GM23338 (cell line): ENCODE results near the gene GNA12. TPM values are rescaled to one million over a fixed set of nuclear protein-coding genes. Genes with fewer than 3 reads are reported as not detected.
A peak's percentile ranks its signal among the peaks of the same experiment; 100 is the strongest.

Experiments
- ATAC-seq: fragments of 200-7000 bp; cut with Tn5 transposase; 3 replicates; pipeline ENCODE4 v1.9.1; 2020
- DNase-seq: peaks from one replicate; pipeline ENCODE4 v3.0.0-alpha.2; 2015; ENCODE audit warnings: low spot score
- H2AFZ ChIP-seq: fragments of 200-600 bp; sonication (generic); 2 replicates; pipeline ENCODE4 v1.8.0; 2016; ENCODE audit warnings: antibody characterized with exemption, mild to moderate bottlenecking, moderate library complexity
- H3F3A ChIP-seq: fragments of 200-600 bp; sonication (generic); replicated peaks from 2 replicates; pipeline ENCODE4 v1.8.0; 2017; ENCODE audit warnings: antibody characterized with exemption, mixed run types, low read depth
- H3K27ac ChIP-seq: fragments of 200-600 bp; sonication (generic); 2 replicates; pipeline ENCODE4 v1.6.1; 2016; ENCODE audit warnings: low read depth
- H3K27me3 ChIP-seq: fragments of 200-600 bp; sonication (generic); 2 replicates; pipeline ENCODE4 v1.8.0; 2016; ENCODE audit warnings: mild to moderate bottlenecking, mixed run types, moderate library complexity; ENCODE audit not compliant: insufficient read depth
- H3K36me3 ChIP-seq: fragments of 200-600 bp; sonication (generic); 2 replicates; pipeline ENCODE4 v1.8.0; 2016; ENCODE audit warnings: mild to moderate bottlenecking; ENCODE audit not compliant: insufficient read depth
- H3K4me1 ChIP-seq: fragments of 200-600 bp; sonication (generic); 2 replicates; pipeline ENCODE4 v1.8.0; 2016; ENCODE audit warnings: mild to moderate bottlenecking, moderate library complexity; ENCODE audit not compliant: insufficient read depth
- H3K4me2 ChIP-seq: fragments of 200-600 bp; sonication (generic); 2 replicates; pipeline ENCODE4 v1.7.1; 2017; ENCODE audit warnings: mixed run types
- H3K4me3 ChIP-seq: fragments of 200-600 bp; sonication (generic); 2 replicates; pipeline ENCODE4 v1.6.1; 2016; ENCODE audit warnings: mixed run types
- H3K79me2 ChIP-seq: fragments of 200-600 bp; sonication (generic); replicated peaks from 2 replicates; pipeline ENCODE4 v1.8.0; 2017; ENCODE audit warnings: mild to moderate bottlenecking; ENCODE audit not compliant: insufficient read depth
- H3K9me2 ChIP-seq: fragments of 200-600 bp; sonication (generic); 2 replicates; pipeline ENCODE4 v1.8.0; 2017; ENCODE audit not compliant: insufficient read depth
- H4K20me1 ChIP-seq: fragments of 200-600 bp; sonication (generic); replicated peaks from 2 replicates; pipeline ENCODE4 v1.8.0; 2017; ENCODE audit warnings: mild to moderate bottlenecking; ENCODE audit not compliant: insufficient read depth
- H3K27ac Mint-ChIP-seq: 2 replicates; pipeline ENCODE4 v1.8.0; 2020; ENCODE audit warnings: inconsistent platforms, mild to moderate bottlenecking, moderate library complexity, mixed read lengths
- H3K27me3 Mint-ChIP-seq: 3 replicates; pipeline ENCODE4 v1.8.0; 2022; ENCODE audit warnings: low read depth, mild to moderate bottlenecking, moderate library complexity, mixed read lengths, inconsistent platforms; ENCODE audit not compliant: insufficient read depth, poor library complexity
- H3K36me3 Mint-ChIP-seq: 3 replicates; pipeline ENCODE4 v1.8.0; 2021; ENCODE audit warnings: low read depth, mild to moderate bottlenecking, inconsistent platforms, moderate library complexity, mixed read lengths
- H3K4me1 Mint-ChIP-seq: 3 replicates; pipeline ENCODE4 v1.8.0; 2020; ENCODE audit warnings: mild to moderate bottlenecking, inconsistent platforms, mixed read lengths
- H3K4me3 Mint-ChIP-seq: 3 replicates; pipeline ENCODE4 v1.8.0; 2021; ENCODE audit warnings: moderate library complexity, mild to moderate bottlenecking, inconsistent platforms, mixed read lengths
- H3K9me3 Mint-ChIP-seq: 3 replicates; pipeline ENCODE4 v1.8.0; 2020; ENCODE audit warnings: moderate library complexity, mild to moderate bottlenecking, inconsistent platforms, mixed read lengths
- CREB1 ChIP-seq: fragments of 250-450 bp; sonication (Bioruptor Pico); IDR thresholded peaks from 2 replicates; pipeline ENCODE4 v1.5.0; 2020; ENCODE audit warnings: low read depth, mild to moderate bottlenecking, moderate library complexity
- CTCF ChIP-seq, 2 experiments: fragments of 200-600 bp in 1 of 2; sonication (generic) in 1 of 2; conservative IDR thresholded peaks; 2 replicates each; pipeline versions ENCODE4 v1.5.1 to v1.6.1; 2016 to 2017; ENCODE audit warnings: antibody characterized with exemption in 2 of 2, low read depth in 2 of 2, mild to moderate bottlenecking in 2 of 2, moderate library complexity in 1 of 2
- EZH2 ChIP-seq: fragments of 200-600 bp; sonication (generic); IDR thresholded peaks from one replicate; pipeline ENCODE4 v1.8.0; 2017; ENCODE audit warnings: antibody characterized with exemption, mild to moderate bottlenecking, low read depth; ENCODE audit not compliant: unreplicated experiment
- EZH2phosphoT487 ChIP-seq: fragments of 200-600 bp; sonication (generic); IDR thresholded peaks from one replicate; pipeline ENCODE4 v1.8.1; 2018; ENCODE audit warnings: antibody characterized with exemption; ENCODE audit not compliant: unreplicated experiment
- JUNB ChIP-seq: IDR thresholded peaks from one replicate; pipeline ENCODE4 v1.6.1; 2016; ENCODE audit warnings: antibody characterized with exemption; ENCODE audit not compliant: unreplicated experiment
- NANOG ChIP-seq: IDR thresholded peaks from 2 replicates; pipeline ENCODE4 v1.6.1; 2016; ENCODE audit warnings: antibody characterized with exemption, borderline replicate concordance
- POLR2AphosphoS5 ChIP-seq: IDR thresholded peaks from 2 replicates; pipeline ENCODE4 v1.6.1; 2016; ENCODE audit warnings: antibody characterized with exemption, low read depth
- REST ChIP-seq: IDR thresholded peaks from one replicate; pipeline ENCODE4 v1.6.1; 2018; ENCODE audit warnings: antibody characterized with exemption; ENCODE audit not compliant: unreplicated experiment
- STAT1 ChIP-seq: IDR thresholded peaks from one replicate; pipeline ENCODE4 v1.6.1; 2016; ENCODE audit warnings: antibody characterized with exemption; ENCODE audit not compliant: unreplicated experiment
- ZNF114 ChIP-seq: fragments of 250-450 bp; sonication (Bioruptor Pico); IDR thresholded peaks from 2 replicates; pipeline ENCODE4 v1.5.0; 2020; ENCODE audit warnings: mild to moderate bottlenecking, moderate library complexity
- ZNF331 ChIP-seq: fragments of 250-450 bp; sonication (Bioruptor Pico); IDR thresholded peaks from 2 replicates; pipeline ENCODE4 v1.5.0; 2020; ENCODE audit warnings: low read depth, mild to moderate bottlenecking, moderate library complexity
- ZNF462 ChIP-seq: fragments of 250-450 bp; sonication (Bioruptor Pico); IDR thresholded peaks from 2 replicates; pipeline ENCODE4 v1.5.0; 2020; ENCODE audit warnings: mild to moderate bottlenecking, moderate library complexity
- polyA plus RNA-seq: library from polyadenylated mRNA; unstranded; fragments of >200 nt; fragmentation: Nextera tagmentation; extraction: Ambion mirVana; gene quantifications from 2 replicates; pipeline ENCODE4 v1.2.1, GENCODE V29; 2016
- total RNA-seq: library from RNA; depleted of rRNA; stranded (reverse); fragments of >200 nt; shearing (Covaris generic); gene quantifications from 2 replicates; pipeline ENCODE4 v1.2.3, GENCODE V29; 2014

Gene GNA12
- total and polyA plus RNA-seq, 2 experiments from 2014 or later, result 24.0 to 87.7 TPM

DNA sequence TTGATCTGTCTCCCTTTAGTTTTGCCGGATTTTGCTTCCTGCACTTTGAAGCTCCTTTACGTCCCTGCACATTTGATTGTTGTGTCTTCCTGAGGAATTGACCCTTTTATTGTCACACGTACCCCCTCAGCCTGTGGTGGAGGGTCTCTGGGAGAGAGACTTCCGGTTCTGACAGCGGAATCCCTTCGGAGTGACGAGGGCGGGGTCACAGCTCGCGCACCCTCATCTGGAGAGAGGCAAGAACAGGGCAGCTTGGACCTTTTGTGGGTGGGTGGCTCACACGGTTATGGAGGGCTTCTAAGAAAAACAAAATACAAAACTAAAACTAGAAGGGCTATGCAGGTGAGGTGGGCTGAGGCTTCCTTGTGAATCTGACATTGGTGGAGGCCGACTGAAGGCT is 130.1 kb downstream of the GNA12 start:
- Mint-ChIP-seq H3K36me3 (peaks cover 35% of the 10 kb centered on the region), H3K9me3 (no peaks in the 10 kb centered on the region), H3K27ac (no peak overlapping the region), H3K27me3 (peaks cover 18% of the 10 kb centered on the region), H3K4me3 (no peak overlapping the region), H3K4me1 (peaks cover 19% of the 10 kb centered on the region)
- H3K79me2 ChIP-seq, result no peaks in the 10 kb centered on the region
- H3K27me3 ChIP-seq, result no peaks in the 10 kb centered on the region
- H4K20me1 ChIP-seq, result no peaks in the 10 kb centered on the region; the same call in 1 of the 2 replicates
- no peak for DNase-seq
- H3K9me2 ChIP-seq, result no peaks in the 10 kb centered on the region
- H3K4me1 ChIP-seq, result no peaks in the 10 kb centered on the region
- H2AFZ ChIP-seq, result no peak overlapping the region
- H3K4me3 ChIP-seq, result no peak overlapping the region
- TF ChIP-seq ZNF462 (CRISPR knock-in tag) (no peak), REST (no peak), ZNF114 (CRISPR knock-in tag) (no peak), CTCF (conservative IDR thresholded peaks at IDR 0.05; ENCODE audit: low read depth in 2 of 2) (no peak), EZH2 (no peak), EZH2phosphoT487 (no peak), JUNB (no peak), CREB1 (CRISPR knock-in tag) (no peak), STAT1 (no peak), ZNF331 (no peak), NANOG (no peak), POLR2AphosphoS5 (no peak)
- no peak for ATAC-seq
- no peaks in the 10 kb centered on the region for H3F3A ChIP-seq
- no peaks in the 10 kb centered on the region for H3K36me3 ChIP-seq
- no peak overlapping the region for H3K4me2 ChIP-seq
- 0 out of 2 replicates have a peak overlapping the region, but pooled peaks have one; percentile 63 for H3K27ac ChIP-seq
